Cardiac muscle cell (in vitro differentiated cells and primary cell): Measurements from ENCODE around the gene SFT2D1. TPM values are rescaled to one million over a fixed set of nuclear protein-coding genes. Genes with fewer than 3 reads are reported as not detected.

Source experiments
- DNase-seq, 2 donors: peaks; one replicate each; pipeline versions ENCODE4 v3.0.0 to v3.0.0-alpha.2; 2010 to 2017; ENCODE audit warnings: low read depth in 1 of 2, low spot score in 1 of 2
- H3K27ac ChIP-seq: fragments of 200-600 bp; sonication (generic); 2 replicates; pipeline ENCODE4 v1.5.1; 2016
- H3K27me3 ChIP-seq: fragments of 200-600 bp; sonication (generic); 2 replicates; pipeline ENCODE4 v1.6.0; 2016; ENCODE audit warnings: control low read depth
- H3K36me3 ChIP-seq: fragments of 200-600 bp; sonication (generic); 2 replicates; pipeline ENCODE4 v1.5.1; 2016; ENCODE audit warnings: control low read depth
- H3K4me1 ChIP-seq: fragments of 200-600 bp; sonication (generic); 2 replicates; pipeline ENCODE4 v1.8.1; 2017; ENCODE audit warnings: low read depth, mild to moderate bottlenecking, mixed run types
- H3K4me3 ChIP-seq: fragments of 200-600 bp; sonication (generic); 2 replicates; pipeline ENCODE4 v1.5.1; 2016; ENCODE audit warnings: mild to moderate bottlenecking
- H3K9me3 ChIP-seq: fragments of 200-600 bp; sonication (generic); 2 replicates; pipeline ENCODE4 v1.5.1; 2017; ENCODE audit warnings: low read depth, mild to moderate bottlenecking, control low read depth
- polyA plus RNA-seq: library from polyadenylated mRNA; unstranded; fragments of >200 nt; fragmentation: Nextera tagmentation; extraction: Ambion mirVana; gene quantifications from 2 replicates; pipeline ENCODE4 v1.2.1, GENCODE V29; 2016
- total RNA-seq: library from RNA; depleted of rRNA; stranded (reverse); fragments of >200 nt; gene quantifications from 2 replicates; pipeline ENCODE4 v1.2.3, GENCODE V29; 2016
- TF ChIP-seq, protein P1 (sequence below): IDR thresholded peaks from 2 replicates; pipeline ENCODE4 v1.5.1; 2012; ENCODE audit warnings: low read depth, mild to moderate bottlenecking, low read length

The SFT2D1 gene
- total and polyA plus RNA-seq, 2 experiments from 2014 or later = 36.4 to 63.3 TPM

DNA sequence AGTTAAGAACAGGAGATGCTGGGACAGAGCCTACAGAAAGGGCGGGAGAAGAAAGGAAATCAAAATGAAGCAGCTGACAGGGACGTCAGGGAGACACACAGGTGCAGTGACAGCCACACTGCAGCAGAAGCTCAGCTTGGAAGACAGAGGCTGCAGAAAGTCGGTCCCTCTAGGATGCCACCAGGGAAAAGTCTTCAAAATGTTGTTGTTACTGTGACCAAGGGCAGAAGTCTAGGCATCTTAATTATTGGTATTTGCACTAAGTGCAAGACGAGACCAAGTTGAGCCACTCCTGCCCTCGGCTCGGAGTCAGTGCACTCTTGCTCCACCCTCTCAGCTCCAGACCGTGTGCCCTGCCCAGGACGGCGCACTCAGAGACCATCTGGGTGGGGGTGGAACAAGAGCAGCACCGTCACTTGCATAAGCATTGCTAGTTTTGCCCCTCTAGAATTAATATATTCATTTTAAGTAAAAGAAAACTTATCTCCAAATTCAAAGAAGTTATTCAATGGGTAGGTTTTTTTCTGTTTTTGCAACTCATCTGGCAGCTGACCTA lies 36.7 kb downstream of the SFT2D1 start:
- no peaks in the 10 kb centered on the region for H3K4me1 ChIP-seq
- no peak for DNase-seq
- H3K4me3 ChIP-seq = no peak overlapping the region
- no peaks in the 10 kb centered on the region for H3K36me3 ChIP-seq
- H3K27ac ChIP-seq = no peak overlapping the region
- peaks cover 85% of the 10 kb centered on the region for H3K27me3 ChIP-seq
- H3K9me3 ChIP-seq = no peaks in the 10 kb centered on the region
- TF ChIP-seq, protein P1, sequence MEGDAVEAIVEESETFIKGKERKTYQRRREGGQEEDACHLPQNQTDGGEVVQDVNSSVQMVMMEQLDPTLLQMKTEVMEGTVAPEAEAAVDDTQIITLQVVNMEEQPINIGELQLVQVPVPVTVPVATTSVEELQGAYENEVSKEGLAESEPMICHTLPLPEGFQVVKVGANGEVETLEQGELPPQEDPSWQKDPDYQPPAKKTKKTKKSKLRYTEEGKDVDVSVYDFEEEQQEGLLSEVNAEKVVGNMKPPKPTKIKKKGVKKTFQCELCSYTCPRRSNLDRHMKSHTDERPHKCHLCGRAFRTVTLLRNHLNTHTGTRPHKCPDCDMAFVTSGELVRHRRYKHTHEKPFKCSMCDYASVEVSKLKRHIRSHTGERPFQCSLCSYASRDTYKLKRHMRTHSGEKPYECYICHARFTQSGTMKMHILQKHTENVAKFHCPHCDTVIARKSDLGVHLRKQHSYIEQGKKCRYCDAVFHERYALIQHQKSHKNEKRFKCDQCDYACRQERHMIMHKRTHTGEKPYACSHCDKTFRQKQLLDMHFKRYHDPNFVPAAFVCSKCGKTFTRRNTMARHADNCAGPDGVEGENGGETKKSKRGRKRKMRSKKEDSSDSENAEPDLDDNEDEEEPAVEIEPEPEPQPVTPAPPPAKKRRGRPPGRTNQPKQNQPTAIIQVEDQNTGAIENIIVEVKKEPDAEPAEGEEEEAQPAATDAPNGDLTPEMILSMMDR = no peak

GRCh38 chr6:166304106-166304505 lies 38.2 kb downstream of the SFT2D1 start:
- Histone ChIP-seq H3K36me3 (no peaks in the 10 kb centered on the region), H3K27ac (no peak overlapping the region), H3K27me3 (peaks cover 69% of the 10 kb centered on the region), H3K4me3 (no peak overlapping the region), H3K9me3 (no peaks in the 10 kb centered on the region), H3K4me1 (no peaks in the 10 kb centered on the region)
- no peak for DNase-seq
- TF ChIP-seq, protein P1 = no peak

DNA sequence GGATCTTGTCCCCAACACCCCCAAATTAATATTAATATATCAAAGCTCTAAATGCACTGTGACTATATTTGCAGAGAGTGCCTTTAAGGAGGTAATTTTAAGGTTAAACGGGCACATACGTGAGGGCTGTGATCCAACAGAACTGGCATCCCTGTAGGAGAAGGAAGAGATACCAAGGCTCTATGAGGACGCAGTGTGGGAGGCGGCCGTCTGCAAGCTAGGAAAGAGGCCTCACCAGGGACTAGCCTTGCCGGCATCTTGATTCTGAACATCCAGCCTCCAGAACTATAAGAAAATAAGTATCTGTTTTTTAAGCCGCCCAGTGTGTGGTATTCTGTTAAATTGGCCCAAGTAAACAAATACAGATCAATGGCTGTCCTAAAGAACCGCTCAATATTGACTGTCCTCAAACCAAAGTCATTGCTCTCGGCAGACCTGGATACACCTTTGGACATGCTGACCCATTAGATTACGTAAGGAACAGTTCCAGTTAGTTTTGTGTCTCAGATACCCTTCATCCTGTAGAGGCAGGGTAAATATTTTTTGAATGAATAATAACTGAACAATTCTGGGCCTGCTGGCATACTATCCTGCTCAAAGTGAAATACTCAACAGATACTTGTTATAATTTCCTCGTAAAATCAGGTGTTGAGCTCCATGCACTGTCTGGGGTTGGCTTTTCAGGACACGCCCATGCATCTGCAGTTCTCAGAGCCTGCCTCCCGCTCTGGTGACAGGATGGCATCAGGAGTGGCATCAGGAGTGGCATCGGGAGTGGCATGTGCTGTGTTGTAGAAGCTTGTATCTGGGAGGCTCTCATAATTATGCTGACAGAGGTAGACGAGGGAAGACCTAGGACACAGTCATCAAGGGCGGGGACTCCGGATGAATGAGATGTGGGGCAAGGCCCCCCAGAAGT lies 40.5 kb downstream of the SFT2D1 start:
- DNase-seq = no peak
- H3K27me3 ChIP-seq = peaks cover 47% of the 10 kb centered on the region
- TF ChIP-seq, protein P1 = no peak
- no peaks in the 10 kb centered on the region for H3K9me3 ChIP-seq
- no peak overlapping the region for H3K27ac ChIP-seq
- no peaks in the 10 kb centered on the region for H3K36me3 ChIP-seq
- no peak overlapping the region for H3K4me3 ChIP-seq
- H3K4me1 ChIP-seq = no peaks in the 10 kb centered on the region

GRCh38 chr6:166300357-166300987 lies 41.9 kb downstream of the SFT2D1 start:
- no peak for DNase-seq
- Histone ChIP-seq H3K36me3 (no peaks in the 10 kb centered on the region), H3K4me1 (no peaks in the 10 kb centered on the region), H3K4me3 (no peak overlapping the region), H3K27ac (no peak overlapping the region), H3K27me3 (peaks cover 33% of the 10 kb centered on the region), H3K9me3 (no peaks in the 10 kb centered on the region)
- TF ChIP-seq, protein P1 = no peak

DNA sequence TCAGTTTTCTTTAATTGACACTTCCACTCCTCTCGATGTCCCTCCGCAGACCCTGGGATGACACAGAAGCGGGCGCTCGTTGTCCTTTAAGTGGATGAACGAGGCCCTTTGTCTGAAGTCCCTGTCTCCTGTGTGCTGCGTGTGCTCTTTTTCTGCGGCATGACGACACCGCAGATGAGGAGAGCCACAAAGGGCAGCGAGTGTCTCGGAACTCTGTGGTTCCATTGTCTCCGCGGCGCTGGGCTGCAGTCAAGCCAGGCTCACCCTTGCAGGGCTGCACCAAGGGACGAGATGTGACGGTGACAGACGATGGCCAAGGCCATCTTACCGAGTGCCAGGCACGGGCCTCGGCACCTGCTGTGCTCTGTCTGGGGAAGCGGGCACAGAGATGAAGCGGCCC lies 44.7 kb downstream of the SFT2D1 start:
- peaks cover 7% of the 10 kb centered on the region for H3K27me3 ChIP-seq
- no peak overlapping the region for H3K4me3 ChIP-seq
- no peak for DNase-seq
- H3K9me3 ChIP-seq = no peaks in the 10 kb centered on the region
- H3K36me3 ChIP-seq = no peaks in the 10 kb centered on the region
- H3K4me1 ChIP-seq = no peaks in the 10 kb centered on the region
- H3K27ac ChIP-seq = no peak overlapping the region
- TF ChIP-seq, protein P1 = no peak
